NCI-H1092 treated with DMSO at 0.1 percent for 48 hours (cell line): ENCODE data around the gene REN.

ENCODE experiments used
- DNase-seq: peaks from one replicate; lab custom pipeline; 2025; lab: John Stamatoyannopoulos, UW

The REN gene

GRCh38 chr1:204131978-204132377, 34.2 kb downstream of the REN start:
- DNase-seq = no peak

DNA sequence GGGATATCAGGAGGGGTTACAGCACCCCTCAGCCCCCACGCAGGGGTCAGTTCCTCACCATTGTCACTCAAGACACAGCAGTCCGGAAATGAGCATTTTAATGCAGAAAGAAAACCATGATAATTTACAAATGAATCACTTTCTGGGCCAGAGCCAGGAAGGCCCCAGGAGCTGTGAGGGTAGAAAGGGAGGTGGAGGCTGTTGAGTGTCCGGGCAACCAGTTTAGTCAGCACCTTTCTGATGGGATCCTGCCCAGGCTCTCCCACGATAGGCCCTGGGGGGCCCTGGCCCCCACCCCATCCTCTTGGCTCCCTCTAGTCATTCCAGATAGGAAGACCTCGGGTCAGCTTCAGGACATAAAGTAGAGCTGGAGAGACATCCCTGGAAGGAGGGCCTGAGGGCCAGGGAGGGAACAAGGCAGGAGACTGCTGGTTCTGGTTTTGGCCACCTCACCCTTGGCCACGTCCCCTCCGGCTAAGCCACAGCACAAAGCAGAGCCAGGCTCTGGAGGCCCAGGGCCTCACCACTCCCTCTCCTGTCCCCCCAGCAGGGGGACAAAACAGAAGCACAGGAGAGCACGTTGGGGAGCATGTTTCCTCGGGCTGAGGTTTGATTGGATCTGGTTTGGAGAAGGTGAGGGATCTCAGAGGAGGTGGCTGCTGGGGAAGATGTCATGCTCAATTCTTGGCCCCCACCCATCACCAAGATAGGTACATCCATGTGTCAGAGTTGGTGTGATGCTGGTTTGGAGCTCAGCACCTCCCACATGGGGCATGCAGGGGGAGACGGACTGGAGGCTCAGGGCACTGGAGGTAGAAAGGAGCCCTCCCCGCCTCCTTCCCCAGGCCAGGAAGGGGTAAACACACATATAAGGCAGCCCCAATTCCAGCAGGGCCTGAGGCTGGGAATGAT, 34.9 kb downstream of the REN start:
- DNase-seq = peak; percentile 35

GRCh38 chr1:204130178-204130577, 36.0 kb downstream of the REN start:
- peak; percentile 83 for DNase-seq

DNA sequence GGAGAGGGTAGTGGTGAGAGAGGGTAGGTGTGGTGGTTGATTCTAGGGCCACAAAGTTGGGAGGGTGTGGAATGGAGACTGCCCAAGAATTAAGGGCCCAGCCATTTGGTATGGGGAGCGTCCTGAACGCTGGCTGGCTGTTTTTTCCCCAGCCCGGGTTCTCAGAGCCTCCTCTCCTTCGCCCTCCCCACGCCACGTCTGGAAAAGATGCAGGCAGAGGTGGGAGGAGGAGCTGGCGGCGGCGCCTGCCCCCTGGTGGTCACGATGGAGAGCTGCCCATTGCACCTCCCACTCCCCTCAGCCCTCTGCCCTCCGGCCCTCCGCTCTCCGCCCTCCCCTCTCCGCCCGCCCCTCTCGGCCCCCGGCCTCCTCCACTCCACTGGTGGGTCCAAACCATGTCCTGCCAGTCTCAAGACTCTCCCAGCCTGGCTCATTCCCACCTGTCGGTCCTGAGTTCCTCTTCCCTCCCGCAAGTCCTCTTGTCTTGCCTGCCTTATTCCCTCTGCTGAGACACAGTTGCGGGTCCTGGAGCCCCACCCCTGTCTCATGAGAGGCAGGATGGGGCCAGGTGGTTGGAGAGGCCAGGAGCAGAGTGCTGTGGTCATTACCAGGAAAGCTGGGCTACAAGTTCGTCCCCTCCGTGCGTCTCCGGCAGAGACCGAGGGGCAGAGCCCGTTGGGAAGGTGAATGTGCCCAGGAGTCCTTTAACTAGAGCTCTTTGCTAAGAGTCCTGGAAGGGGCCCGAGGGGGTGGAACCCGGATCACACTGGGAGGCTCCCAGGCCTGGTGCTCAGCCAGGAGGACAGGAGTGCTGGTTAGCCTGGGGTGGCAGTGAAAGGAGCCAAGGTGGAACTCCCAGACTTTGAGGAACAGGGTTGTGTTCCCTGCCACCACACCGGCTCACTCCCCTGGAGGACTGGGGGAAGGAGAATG, 36.9 kb downstream of the REN start:
- DNase-seq = peak; percentile 81

DNA sequence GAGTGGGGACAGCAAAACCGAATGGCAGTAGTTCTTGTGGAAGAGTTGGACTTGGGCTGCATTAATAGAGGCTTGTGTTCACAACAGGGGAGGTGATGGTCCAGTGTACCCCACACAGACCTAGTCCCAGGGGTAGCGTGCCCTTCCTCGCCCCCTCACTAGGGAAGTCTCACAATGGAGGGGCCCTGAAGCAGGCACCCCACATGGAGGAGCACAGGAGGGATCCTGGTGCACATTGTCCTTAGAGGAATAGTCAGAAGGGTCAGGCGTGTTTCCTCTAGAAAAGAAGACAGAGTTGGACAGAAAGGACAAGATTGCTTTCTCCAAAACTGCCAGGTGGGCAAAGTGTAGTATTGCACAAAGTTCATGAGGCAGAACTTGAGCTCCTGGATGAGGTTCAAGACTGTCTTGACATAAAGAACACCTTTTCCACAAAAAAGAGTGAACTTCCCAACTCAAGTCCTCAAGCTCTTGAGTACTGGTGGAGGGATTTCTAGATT, 37.6 kb downstream of the REN start:
- no peak for DNase-seq

DNA sequence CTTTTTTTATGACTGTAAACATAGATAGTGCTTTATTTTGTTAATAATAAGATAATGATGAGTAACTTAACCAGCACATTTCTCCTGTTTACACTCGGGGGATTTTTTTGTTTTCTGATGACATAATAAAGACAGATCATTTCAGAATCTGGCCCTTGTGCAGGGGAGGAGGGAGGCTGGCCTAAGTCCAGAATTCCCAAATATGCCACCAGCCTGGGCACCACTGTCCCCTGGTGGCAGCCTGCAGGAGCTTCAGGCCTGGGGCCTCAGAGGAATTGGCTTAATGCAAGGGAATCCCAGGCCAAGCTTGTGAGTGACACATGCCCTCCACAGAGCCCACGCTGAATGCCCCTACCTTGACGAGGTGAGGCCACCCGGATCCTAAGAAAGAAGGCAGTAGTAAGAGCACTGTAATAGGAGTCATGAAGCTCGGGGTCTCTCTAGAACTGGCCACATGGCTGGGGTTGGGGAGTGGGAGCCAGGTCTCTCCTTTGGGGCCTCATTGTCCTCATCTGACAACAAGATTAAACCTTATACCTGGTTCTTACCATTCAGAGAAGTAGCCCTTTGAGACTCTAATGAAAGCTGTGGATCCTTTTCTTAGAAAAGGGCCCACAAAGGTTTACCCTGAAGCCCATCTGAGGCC, 38.4 kb downstream of the REN start:
- peak; percentile 65 for DNase-seq

GRCh38 chr1:204126956-204127355, 39.2 kb downstream of the REN start:
- no peak for DNase-seq

DNA sequence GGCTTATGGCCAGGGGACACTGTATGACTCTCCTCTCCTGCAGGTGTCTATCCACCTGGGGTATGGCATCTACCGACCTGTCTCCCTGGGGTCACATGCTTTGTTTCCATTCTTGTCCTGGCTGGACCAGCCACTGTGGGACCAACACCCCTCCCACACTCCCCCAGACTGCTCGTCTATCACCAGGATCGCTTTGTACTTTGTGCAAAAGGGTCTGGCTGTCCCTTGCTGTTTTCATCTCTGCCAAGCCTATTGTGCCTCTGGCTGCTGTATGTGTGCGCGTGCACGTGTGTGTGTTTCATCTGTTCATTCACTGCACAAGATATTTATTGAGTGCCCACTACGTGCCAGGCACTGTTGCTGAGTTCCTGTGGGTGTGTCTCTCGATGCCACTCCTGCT, 39.8 kb downstream of the REN start:
- DNase-seq = no peak

DNA sequence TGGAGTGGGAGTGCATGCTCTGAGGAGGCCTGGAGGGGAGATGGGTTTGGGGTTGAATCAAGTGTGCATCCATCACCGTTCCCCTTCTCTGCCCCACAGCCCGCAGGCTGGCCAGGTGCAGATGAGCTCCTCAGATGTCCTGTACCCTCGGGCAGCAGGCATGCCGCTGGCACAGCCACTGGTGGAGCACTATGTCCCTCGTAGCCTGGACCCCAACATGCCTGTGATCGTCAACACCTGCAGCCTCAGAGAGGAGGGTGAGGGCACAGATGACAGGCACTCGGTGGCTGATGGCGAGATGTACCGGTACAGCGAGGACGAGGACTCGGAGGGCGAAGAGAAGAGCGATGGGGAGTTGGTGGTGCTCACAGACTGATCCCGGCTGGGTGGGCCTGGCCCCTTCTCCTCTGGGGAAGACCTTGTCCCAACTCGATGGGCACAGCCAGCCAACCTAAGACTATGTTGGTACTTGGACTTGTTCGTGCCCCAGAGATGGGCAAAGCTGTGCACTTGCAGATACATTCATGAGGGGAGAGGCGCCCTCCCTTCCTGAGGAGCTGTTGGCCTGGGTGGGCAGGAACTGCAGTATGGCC, 40.3 kb downstream of the REN start:
- DNase-seq = no peak

DNA sequence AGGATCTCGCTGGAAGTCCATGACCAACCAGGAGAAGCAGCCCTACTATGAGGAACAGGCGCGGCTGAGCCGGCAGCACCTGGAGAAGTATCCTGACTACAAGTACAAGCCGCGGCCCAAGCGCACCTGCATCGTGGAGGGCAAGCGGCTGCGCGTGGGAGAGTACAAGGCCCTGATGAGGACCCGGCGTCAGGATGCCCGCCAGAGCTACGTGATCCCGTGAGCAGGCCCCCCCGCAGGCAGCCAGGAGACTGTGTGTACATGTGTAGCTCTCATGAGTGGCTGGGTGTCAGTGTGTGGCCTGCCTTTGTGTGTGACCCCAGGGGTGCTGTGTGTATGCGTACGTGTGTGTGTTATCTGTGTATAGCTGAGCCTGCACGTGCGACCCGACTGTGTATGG, 41.5 kb downstream of the REN start:
- DNase-seq = no peak

GRCh38 chr1:204123376-204123775, 42.8 kb downstream of the REN start:
- DNase-seq = no peak

GRCh38 chr1:204121840-204122555, 44.1 kb downstream of the REN start:
- DNase-seq = no peak

GRCh38 chr1:204116539-204116938, 49.6 kb downstream of the REN start:
- DNase-seq = no peak

GRCh38 chr1:204115116-204115515, 51.0 kb downstream of the REN start:
- DNase-seq = no peak

- no peak for DNase-seq
Measured at GRCh38 chr1:204114606-204115005, 51.5 kb downstream of the REN start.

GRCh38 chr1:204113896-204114295, 52.2 kb downstream of the REN start:
- DNase-seq = no peak

- no peak for DNase-seq
Measured at GRCh38 chr1:204112876-204113730, 53.0 kb downstream of the REN start.

DNA sequence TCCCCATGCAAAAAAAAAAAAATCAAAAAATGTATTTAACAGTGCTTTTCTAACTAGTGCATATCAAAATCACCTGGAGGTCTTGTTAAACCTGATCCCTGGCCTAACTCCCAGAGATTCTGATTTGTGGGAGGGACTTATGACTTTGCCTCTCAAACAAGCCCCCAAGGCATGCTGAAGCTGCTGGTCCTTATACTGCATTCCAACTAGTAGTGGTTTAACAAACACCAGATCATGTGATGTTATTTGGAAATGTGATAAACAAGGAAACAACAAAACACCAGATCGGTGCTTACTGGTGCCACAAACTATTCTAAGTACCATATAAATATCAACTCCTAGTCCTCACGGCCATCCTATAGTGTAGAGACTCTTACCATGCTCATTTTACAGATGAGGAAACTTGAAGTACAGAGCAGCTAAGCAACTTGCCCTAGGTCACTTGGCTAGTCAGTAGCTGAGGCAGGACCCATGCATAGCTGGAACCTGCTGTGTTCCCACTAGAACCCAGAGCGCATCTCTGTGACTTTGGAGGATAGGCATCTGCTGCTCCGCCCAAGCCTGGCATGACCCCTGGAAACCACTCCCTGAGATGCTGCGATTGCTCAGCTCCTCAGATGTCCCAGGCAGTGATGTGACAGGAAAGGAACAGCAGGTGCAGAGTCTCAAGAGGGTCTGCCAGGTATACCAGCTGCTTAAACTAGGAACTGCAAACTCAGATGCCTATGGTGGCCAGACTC, 55.1 kb downstream of the REN start:
- DNase-seq = no peak
